Keratinocyte (primary cell): ENCODE results near the gene GOLPH3L.

Experiments used
- CTCF ChIP-seq, 3 experiments: IDR thresholded peaks in 1 of 3; conservative IDR thresholded peaks in 1 of 3; optimal IDR thresholded peaks in 1 of 3; 2 replicates in 2 of 3; 3 replicates in 1 of 3; pipeline versions ENCODE3 to v1.5.1; 2011; ENCODE audit warnings: low read length in 3 of 3, mild to moderate bottlenecking in 3 of 3, moderate library complexity in 2 of 3, control low read depth in 1 of 3, inconsistent platforms in 1 of 3; ENCODE audit not compliant: insufficient read depth in 2 of 3; ENCODE audit errors: extremely low read depth in 1 of 3
- EZH2 ChIP-seq: IDR thresholded peaks from one replicate; pipeline ENCODE4 v1.6.1; 2012; ENCODE audit warnings: inconsistent platforms, mild to moderate bottlenecking, low read length, moderate library complexity

- TF ChIP-seq EZH2 = no peak
- peak; percentile 50 to 72 (median 50) for TF ChIP-seq CTCF (optimal IDR thresholded peaks at IDR 0.05 in 1 of 3, IDR thresholded peaks at IDR 0.05 in 1 of 3, conservative IDR thresholded peaks at IDR 0.05 in 1 of 3; ENCODE audit: extremely low read depth in 1 of 3, insufficient read depth in 2 of 3, low read length in 3 of 3)
Measured at GRCh38 chr1:150621497-150622302, 75.3 kb downstream of the GOLPH3L start.
